GM12892 (cell line): ENCODE data around the gene TBC1D30.

Source experiments
- POLR2A ChIP-seq: IDR thresholded peaks from 2 replicates; pipeline ENCODE4 v1.6.1; 2011; ENCODE audit warnings: low read depth, low read length, control low read depth
- TAF1 ChIP-seq: IDR thresholded peaks from 2 replicates; pipeline ENCODE4 v1.6.1; 2011; ENCODE audit warnings: low read depth, mild to moderate bottlenecking, control low read depth, low read length, borderline replicate concordance

DNA sequence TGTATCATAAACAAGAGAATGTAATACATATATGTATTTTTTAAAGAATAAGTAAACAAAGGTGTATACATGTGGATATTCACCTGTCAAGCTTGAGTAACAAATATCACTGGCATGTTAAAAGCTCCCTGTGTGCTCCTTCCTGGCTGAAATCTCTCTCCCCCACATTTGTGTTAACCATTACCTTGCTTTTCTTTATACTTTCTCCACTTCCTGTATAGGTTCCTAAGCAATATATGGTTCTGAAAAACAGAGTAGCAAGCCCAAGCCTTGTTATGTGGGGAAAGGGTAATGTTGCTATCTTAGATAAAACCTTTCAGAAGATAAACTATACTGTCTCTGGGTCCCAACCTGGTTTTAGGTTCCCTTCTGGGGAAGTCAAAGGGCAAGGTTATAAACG is 32.3 kb upstream of the TBC1D30 start:
- TF ChIP-seq POLR2A (no peak), TAF1 (no peak)
